ENCODE results near the gene FBXO47.

DNA sequence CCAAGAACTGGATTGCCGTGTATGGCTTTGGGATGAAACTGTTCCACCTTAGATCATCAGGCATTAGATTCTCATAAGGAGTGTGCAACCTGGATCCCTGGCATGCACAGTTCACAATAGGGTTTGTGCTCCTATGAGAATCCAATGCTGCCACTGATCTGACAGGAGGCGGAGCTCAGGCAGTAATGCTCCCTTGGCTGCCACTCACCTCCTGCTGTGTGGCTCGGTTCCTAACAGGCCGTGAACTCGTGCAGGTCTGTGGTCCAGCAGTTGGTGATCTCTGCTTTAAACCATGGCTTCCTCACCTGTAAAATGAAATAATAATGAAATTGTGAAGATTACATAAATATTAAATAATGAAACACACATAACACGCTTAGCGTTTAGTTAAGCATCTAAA, 45.5 kb upstream of the FBXO47 start:
- no peak for TF ChIP-seq POLR2A (IDR thresholded peaks at IDR 0.05; ENCODE audit: low read depth, low read length)
- no peak for TF ChIP-seq TAF1 (IDR thresholded peaks at IDR 0.05; ENCODE audit: low read depth, low read length)
- no peak for TF ChIP-seq POU2F2 (IDR thresholded peaks at IDR 0.05; ENCODE audit: low read depth, low read length)
- TF ChIP-seq POLR2AphosphoS5 (IDR thresholded peaks at IDR 0.05; ENCODE audit: low read depth, low read length): no peak
- TF ChIP-seq SPI1 (IDR thresholded peaks at IDR 0.05; ENCODE audit: low read depth, low read length): no peak
- no peak for TF ChIP-seq PAX5 (IDR thresholded peaks at IDR 0.05; ENCODE audit: insufficient read depth, low read length, severe bottlenecking)

Measured in GM12891 (cell line).